ENCODE measurements around the gene VPS51. TPM values are rescaled to one million over a fixed set of nuclear protein-coding genes. Genes with fewer than 3 reads are reported as not detected.

VPS51 gene
- total and polyA plus RNA-seq, 2 of the 13 experiments (the other 11 are each of a cell fraction or from before 2014, with no cell fraction given), result 76.3 to 90.6 TPM

GRCh38 chr11:65134240-65134951, 38.4 kb downstream of the VPS51 start, which contains the start of gene SYVN1 (continued):
- TF ChIP-seq ETS1 (CRISPR knock-in tag; IDR thresholded peaks at IDR 0.05), result 0 out of 2 replicates have a peak, but pooled peaks have one; percentile 12
- TF ChIP-seq ZNF709 (CRISPR knock-in tag; IDR thresholded peaks at IDR 0.05), result no peak; the same call in none of the 2 replicates
- peak; percentile 78; the same call in 1 of the 2 replicates for TF ChIP-seq SIN3A (IDR thresholded peaks at IDR 0.05; ENCODE audit: borderline replicate concordance, low read depth, low read length)
- peak; percentile 92 for TF ChIP-seq GATAD1 (CRISPR knock-in tag; IDR thresholded peaks at IDR 0.05)
- TF ChIP-seq SYNCRIP (IDR thresholded peaks at IDR 0.05; ENCODE audit: insufficient read depth, low read depth, low read length), result no peak
- TF ChIP-seq ZHX1 (CRISPR knock-in tag; IDR thresholded peaks at IDR 0.05; ENCODE audit: low read depth), result peak; percentile 61; the same call in 1 of the 2 replicates
- TF ChIP-seq ZNF768 (CRISPR knock-in tag; IDR thresholded peaks at IDR 0.05), result peak; percentile 24; the same call in 1 of the 2 replicates
- no peak for TF ChIP-seq HNRNPUL1 (IDR thresholded peaks at IDR 0.05; ENCODE audit: low read depth, low read length)
- no peak for TF ChIP-seq ZKSCAN5 (CRISPR knock-in tag; IDR thresholded peaks at IDR 0.05)
- TF ChIP-seq POGZ (CRISPR knock-in tag; IDR thresholded peaks at IDR 0.05), result peak; percentile 67; the same call in 1 of the 2 replicates
- peak; percentile 22; the same call in 1 of the 2 replicates for TF ChIP-seq ZBTB33 (CRISPR knock-in tag; IDR thresholded peaks at IDR 0.05)
- no peak; the same call in none of the 2 replicates for TF ChIP-seq SAFB2 (CRISPR knock-in tag; IDR thresholded peaks at IDR 0.05; ENCODE audit: borderline replicate concordance, low read depth)
- TF ChIP-seq REST (IDR thresholded peaks at IDR 0.05; ENCODE audit: borderline replicate concordance in 1 of 2, low read depth in 1 of 2, low read length in 2 of 2), result 0 out of 4 replicates have a peak, but pooled peaks of 1 of the 2 experiments have one; percentile 10
- 0 out of 2 replicates have a peak, but pooled peaks have one; percentile 36 for TF ChIP-seq BATF2 (CRISPR knock-in tag; IDR thresholded peaks at IDR 0.05)
- no peak for TF ChIP-seq ZNF546 (CRISPR knock-in tag; conservative IDR thresholded peaks at IDR 0.05)
